Stimulated activated CD8-positive, alpha-beta memory T cell treated with anti-CD3 and anti-CD28 coated beads, Interleukin-12 subunit alpha, Interleukin-12 subunit beta, amount 100 ng/mL, for 24 hours (primary cell): Measurements from ENCODE around the gene RNASE13.

ENCODE experiments used
- DNase-seq: peaks from one replicate; pipeline ENCODE4 v3.0.0-alpha.2; 2020; ENCODE audit errors: extremely low read depth

RNASE13 gene

DNA sequence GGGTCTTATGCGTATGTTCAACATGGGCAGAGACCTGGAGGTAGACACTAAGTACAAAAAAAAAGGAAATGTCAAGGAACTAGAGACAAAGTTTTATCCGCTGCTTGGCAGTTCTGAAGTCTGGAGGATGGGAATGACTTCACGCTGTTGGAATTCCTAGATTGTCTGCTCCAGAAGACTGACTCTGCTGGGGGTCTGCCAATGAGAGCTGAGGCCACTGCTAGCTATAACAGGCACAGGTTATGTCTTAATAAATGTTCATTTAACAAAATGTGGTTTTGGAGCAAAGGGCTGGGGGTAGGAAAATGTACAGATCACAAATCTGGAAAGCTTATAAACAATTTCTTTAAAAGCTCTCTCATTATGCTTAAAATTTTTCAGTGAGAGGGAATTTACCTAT is 28.9 kb upstream of the RNASE13 start:
- DNase-seq: no peak

DNA sequence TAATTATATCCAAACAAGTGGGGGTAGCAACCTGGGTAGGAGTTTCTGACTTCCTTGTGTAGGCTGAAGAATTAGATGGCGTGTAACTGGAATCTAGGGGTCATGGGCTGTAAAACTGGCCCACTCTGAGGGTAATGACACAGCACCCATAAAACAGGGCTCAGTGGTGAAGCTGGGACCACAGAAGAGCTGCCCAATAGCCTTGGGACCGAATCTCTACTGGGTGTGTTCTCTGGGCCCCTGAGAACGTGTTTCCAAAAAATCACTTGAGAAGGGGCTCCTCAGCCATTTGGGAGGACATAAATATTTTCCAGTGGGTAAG is 26.7 kb upstream of the RNASE13 start:
- DNase-seq: no peak

DNA sequence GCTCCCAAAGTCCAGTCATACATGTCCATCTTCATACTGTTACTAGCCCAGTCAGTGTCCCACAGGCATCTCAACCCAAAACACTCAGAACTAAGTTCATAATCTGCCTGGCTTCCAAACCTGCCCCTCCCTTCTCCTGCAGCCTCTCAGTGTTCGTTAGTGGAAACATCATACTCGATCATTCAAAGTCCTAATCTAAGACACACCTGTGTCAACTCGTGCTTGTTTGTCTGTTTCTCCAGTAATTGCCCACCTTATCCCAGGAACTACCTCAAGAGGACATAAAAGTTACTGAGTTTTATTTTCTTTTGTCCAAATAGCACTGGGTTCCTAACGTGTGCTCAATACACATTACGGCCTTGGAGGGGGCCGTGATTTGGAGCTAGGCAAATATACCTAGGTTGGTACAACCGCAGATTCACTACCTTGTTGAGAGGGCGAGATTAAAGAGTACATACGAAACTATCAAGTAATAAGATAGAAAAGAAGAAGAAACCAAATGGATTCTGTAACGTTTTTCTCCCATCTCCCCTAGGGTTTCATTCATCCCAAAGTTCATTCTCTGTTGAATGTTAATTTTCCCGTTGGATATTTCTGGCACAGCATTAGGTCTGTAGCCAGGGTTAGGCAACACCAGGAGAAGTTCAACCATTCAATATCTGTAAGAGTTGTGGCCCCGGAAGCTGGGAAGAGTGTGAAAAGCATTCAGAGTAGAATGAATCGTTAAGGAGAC is 26.2 kb upstream of the RNASE13 start:
- no peak for DNase-seq

DNA sequence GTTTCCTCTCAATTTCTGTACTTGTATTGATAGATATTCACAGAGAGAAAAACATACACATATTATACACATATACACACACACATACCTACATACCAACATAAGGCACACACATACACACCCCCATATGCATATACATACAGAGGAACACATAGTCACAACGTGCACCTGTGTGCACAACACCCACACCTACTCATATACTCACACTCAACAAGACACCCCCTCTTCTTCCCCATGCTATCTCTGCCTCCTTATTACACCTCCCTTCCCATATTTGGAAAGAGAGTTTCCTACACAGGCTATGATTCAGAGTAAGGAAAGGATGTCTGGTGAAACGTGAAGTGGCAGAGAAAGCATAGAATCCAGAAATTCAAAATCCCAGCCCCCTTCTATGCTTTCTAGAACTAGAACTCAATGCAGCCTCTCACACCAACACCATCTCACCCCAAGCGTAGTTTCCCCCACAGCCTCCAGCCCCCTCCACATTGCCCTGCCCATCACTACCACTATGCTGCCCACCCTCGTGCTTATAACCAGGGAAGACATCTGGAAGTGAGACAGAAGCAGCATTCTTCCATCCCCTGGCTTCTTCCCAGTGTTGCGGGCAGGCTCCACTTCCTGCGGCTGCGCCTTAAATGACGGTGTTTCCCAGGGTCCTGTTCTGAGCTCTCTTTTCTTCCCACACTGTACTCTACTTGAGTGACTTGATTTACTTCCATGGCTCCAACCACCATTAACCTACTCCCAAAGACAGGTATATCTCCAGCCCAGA is 25.4 kb upstream of the RNASE13 start:
- no peak for DNase-seq

DNA sequence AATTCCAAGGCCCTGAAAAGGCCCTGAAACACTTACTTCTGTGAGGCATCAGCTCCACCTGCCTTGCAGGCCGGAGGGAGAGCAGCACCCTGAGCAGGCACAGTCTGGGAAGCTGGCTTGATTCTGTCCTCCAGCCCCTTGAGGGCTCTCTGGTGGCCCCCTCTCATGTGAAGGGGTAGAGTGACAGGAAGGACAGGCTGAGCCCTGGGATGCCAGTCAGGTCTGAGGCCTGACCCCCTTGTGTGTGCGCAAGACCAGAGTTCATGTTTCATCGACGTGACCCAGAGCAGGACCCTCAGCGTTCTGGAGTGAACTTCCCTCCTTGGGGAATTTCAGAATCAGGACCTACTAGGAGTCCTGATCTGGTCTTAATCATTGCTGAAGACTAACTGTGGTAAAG is 24.3 kb upstream of the RNASE13 start:
- no peak for DNase-seq

DNA sequence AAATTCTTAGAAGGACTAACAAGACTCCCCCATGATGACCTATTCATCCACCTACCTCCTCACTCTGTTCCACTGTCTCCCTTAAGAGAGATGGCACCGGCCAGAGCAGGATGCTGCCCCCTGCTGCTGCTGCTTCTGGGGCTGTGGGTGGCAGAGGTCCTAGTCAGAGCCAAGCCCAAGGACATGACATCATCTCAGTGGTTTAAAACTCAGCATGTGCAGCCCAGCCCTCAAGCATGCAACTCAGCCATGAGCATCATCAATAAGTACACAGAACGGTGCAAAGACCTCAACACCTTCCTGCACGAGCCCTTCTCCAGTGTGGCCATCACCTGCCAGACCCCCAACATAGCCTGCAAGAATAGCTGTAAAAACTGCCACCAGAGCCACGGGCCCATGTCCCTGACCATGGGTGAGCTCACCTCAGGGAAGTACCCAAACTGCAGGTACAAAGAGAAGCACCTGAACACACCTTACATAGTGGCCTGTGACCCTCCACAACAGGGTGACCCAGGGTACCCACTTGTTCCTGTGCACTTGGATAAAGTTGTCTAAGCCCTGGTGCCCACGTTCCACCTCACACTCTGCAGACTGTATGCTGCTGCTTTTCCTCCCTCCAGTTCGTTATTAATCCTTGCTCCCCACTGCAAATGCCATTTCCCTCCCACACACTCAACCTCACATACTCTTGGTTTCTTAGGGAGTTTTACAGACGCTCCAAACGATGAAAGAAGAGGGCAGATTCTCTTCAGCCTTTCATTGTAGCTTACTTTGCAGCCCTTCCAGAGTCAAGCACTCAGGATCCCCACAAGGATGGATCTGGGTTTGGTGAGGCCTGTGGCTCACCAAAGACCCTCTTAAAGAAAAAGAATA is 23.4 kb upstream of the RNASE13 start, which contains the start of gene RNASE8:
RNASE8 (plus strand) TSS at position 20 of the 873 bp plus-strand sequence; CDS start at position 91, 71 bp downstream.
- DNase-seq: no peak

DNA sequence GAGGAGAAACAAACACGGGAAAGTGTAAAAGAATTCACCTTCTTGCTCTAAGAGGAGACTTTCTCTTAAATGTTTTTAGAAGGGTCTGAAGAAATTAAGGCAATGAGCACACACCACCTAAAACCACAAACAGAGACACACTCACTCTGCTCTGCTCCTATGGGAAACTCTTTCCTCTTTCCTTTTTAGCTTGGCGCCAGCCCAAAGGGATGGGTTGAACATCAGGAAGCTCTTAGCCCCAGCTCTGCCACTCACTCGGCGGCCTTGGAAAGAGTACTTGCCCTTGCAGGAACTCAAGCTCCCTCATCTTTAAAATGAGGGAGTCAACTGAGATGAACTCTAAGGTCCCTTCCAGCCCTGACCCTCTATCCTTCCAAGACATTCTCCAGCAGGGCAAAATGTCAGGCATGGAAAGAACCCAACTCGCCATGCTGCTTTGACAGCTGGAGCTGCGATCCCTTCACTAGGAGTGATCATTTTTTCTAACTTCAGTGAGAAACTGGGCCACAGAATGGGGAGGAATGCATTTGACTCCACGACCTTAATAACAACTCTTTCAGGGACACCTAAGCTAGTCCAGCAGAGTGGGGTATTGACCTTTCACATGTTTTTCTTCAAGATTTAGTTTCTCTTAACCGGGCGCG is 22.0 kb upstream of the RNASE13 start:
- DNase-seq: no peak

DNA sequence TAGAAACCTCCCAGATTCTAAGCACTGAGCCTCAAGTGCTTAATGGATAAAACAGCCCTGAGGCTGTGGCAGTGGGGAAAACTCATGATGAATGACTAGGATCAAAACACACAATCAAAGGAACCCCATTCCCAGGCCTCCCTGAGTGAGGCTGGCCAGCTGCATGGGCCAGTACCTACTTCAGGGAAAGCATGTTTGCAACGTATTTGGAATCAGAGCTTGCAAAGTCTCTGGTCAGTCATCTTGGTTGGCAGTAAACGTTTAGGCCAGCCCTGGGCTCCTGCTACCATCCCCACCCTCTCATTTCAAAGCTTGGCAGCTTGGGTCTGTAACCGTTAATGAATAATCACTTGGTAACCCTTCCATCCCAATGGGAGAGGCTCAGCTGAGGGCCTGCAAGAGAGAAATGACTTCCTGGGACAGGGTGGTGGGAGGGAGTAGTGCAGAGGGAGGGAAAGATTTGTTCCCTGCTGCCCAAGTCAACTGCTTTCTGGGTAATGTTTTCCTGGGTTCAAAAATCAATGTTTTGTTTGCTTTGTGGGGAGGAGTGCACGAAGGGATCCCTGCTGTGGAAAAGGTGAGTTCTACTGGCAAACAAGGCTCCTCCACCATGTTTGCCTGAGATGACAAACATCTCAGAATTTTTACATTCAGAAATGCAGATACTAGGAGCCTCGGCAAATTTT is 21.0 kb upstream of the RNASE13 start:
- no peak for DNase-seq

DNA sequence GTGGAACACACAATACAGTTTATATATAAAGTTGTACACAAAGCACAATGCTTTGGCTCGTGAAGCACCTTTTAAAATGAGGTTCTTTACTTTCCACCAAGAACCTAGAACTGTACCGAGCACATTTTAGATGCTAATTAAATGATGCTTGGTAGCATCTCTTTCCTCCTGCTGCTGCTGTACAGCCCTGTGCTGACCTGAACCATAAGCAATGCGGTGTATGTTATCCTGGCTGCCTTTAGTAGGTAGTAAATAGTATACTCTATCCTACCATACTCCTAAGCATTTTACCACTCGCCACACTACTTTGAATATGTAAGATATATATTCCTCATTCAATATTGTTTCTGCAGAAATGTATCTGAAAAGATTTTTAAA is 20.1 kb upstream of the RNASE13 start:
- no peak for DNase-seq

DNA sequence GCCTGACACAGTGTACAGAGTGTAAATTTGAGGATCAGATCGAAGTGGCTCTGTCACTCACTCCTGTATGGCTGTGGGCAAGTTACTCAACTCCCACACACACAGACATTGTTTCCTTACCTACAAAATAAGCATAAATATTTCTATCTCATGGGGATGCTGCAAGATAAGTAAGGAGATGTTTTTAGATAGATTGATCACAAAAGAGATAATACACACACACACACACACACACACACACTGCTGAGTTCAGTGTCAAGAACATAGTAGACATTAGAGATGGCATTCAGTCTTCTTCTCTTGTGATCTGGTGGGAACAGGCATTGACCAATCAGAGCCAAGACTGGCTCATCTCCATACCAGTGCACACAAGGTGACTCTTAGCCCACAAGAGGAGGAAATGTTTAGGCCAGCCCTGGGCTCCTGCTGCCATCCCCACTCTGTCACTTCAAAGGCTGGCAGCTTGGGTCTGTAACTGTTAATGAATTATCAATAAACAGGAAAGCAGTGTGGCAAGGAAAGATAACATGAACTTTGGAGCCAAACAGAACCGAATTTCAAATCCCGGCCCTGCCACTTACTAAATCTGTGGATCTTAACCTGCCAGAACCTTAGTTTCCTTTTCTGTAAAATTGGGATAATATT is 19.6 kb upstream of the RNASE13 start:
- no peak for DNase-seq

DNA sequence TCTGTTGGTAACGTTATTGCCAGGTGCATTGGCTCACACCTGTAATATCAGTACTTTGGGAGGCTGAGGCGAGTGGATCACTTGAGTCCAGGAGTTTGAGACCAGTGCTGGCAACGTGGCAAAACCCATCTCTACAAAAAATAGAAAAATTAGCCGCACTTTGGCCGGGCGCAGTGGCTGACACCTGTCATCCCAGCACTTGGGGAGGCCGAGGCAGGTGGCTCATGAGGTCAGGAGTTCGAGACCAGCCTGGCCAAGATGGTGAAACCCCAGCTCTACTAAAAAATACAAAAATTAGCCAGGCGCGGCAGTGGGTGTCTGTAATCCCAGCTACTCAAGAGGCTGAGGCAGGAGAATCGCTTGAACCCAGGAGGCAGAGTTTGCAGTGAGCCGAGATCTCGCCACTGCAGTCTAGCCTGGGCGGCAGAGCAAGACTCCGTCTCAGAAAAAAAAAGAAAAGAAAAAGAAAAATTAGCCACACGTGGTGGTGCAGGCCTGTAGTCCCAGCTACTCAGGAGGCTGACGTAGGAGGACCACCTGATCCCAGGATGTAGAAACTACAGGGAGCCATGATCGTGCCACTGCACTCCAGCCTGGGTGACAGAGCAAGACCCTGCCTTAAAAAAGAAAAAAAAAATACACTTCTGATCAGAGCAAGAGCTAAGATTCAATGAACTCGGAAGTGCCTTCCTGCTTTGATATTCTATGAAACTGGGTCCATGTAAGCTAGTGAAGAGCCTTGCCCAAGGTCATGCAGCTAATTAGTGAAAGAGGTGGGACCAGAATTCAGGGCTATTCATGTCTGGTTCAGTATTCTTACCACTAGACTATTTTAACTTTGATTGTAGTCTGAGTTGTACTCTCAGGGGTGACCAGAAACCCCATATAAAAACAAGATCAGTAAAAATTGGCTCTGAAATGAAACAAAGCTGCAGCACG is 18.8 kb upstream of the RNASE13 start:
- no peak for DNase-seq

DNA sequence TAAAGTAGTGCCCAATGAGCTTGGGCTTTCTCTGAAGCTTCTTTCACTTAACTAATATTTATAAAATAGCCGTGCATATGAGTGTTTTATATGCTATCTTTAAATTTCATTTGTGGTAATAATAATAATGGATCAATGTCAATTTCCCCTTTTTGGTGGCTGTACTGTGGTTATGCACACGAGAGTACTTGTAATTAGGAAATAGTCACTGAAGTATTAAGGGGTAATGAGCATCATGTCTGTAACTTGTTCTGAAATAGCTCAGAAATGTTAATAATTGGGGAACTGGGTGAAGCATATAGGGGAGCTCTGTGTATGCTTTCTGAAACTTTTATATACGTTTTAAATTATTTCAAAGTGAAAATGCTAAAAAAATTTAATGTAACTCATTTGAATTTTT is 16.0 kb upstream of the RNASE13 start:
- no peak for DNase-seq

DNA sequence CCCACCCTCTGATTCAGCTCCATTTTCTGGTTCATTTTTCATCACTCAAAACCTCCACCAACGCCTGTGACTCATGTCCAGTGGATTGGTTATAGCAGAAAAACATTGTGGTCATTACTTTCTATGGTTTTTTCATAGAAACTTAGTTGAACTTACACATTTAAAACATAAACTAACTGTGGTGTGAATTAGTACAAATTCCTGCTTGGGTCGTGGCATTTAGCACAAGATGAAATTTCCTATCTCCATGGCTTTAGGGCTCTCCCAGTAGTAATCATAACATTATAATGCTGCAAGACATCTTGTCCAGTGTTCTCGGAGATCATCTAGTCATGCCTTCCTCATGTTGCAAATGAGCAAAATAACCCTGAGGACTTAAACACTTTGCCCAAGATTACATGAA is 14.7 kb upstream of the RNASE13 start:
- no peak for DNase-seq

DNA sequence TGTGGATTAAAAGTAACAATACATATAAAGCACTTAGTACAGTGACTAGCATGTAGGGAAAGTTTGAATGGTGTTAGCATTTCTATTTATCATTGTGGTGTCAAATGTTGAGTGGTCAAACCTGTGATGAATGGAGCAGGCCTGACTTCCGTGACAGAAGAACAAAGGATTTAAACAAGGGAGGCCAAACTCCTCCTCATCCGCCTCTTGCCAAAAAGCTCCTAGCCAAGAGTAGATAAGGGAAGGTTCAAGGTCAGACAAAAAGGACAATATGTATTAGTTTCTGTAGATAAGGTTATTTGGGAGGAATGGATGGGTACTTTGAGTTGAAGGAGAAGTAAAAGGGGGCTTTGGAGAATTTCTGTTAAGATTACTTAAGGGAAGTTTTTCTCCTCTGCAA is 14.0 kb upstream of the RNASE13 start:
- DNase-seq: no peak

DNA sequence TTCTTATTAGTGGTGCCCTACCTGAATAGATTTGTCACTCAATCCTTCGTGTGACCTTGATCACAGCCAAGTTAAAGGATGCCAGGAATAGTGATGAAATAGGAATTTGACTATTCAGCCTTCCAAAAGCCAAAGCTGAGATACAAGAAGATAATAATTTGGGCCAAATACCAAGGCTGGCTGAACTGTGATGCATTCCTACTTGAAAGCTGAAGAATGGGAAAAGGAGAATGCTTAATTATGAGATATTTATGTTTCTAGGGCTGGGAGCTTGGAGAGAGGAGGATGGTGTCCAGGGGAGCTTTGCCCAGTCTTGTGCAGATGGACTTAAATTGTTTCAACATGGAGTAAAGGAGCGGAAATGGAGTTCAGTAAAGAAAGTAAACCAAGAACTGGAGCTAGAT is 12.8 kb upstream of the RNASE13 start:
- DNase-seq: no peak

DNA sequence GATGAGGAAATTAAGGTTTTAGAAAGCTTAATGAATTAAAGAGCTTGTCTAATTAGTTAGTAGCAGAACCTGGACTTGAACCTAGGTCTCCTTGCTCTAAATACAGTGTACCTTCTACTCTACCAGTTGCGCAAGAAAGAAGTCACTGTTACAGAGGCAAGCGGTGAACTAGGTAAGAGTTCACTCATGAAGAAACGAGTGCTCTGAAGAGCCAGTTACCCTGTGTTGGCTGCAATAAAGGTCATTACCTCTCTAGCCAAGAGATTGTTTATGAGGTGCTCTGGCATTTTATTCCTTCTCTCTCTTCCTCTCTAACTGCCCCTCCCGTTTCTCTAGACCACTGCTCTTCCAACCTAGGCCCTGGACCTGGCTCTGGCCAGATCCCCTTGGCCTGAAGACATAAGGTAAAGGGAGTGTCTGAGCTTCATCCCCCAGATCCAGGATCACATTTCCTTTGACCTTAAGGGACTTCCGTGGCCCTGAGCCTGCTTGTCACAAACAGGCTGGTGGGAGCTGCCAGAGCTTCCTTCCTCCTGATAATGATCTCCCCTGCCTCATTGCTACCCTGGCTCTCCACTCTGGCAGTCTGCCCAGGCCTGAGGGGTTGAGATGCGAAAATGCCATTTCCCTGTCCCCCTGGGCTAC is 9.5 kb upstream of the RNASE13 start:
- DNase-seq: no peak

DNA sequence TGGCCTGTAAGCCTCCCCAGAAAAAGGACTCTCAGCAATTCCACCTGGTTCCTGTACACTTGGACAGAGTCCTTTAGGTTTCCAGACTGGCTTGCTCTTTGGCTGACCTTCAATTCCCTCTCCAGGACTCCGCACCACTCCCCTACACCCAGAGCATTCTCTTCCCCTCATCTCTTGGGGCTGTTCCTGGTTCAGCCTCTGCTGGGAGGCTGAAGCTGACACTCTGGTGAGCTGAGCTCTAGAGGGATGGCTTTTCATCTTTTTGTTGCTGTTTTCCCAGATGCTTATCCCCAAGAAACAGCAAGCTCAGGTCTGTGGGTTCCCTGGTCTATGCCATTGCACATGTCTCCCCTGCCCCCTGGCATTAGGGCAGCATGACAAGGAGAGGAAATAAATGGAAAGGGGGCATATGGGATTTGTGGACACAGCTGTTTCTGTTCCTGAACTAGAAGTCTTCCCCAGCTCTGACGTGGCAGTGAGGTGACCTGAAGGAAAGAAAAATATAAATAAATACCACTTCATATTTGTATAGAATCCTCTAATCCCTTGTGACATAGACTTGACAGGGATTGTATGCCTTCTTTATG is 8.9 kb upstream of the RNASE13 start:
- DNase-seq: no peak

DNA sequence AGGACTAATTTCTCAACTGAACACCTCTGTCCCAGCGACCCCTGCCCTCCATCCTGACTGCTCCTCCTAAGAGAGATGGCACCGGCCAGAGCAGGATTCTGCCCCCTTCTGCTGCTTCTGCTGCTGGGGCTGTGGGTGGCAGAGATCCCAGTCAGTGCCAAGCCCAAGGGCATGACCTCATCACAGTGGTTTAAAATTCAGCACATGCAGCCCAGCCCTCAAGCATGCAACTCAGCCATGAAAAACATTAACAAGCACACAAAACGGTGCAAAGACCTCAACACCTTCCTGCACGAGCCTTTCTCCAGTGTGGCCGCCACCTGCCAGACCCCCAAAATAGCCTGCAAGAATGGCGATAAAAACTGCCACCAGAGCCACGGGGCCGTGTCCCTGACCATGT is 8.3 kb upstream of the RNASE13 start:
- no peak for DNase-seq
